GM19351 (cell line): ENCODE measurements around the gene KDM5B.
"Not testable (repeated sequence)": the region's sequence is repeated elsewhere in the genome, so short reads cannot be mapped to it uniquely, and the experiment has no call there.

Experiments used
- ATAC-seq: cut with Tn5 transposase; IDR thresholded peaks from one replicate; pipeline ENCODE4 v1.9.1; 2021; ENCODE audit warnings: mild to moderate bottlenecking, moderate library complexity; ENCODE audit not compliant: unreplicated experiment

The KDM5B gene

DNA sequence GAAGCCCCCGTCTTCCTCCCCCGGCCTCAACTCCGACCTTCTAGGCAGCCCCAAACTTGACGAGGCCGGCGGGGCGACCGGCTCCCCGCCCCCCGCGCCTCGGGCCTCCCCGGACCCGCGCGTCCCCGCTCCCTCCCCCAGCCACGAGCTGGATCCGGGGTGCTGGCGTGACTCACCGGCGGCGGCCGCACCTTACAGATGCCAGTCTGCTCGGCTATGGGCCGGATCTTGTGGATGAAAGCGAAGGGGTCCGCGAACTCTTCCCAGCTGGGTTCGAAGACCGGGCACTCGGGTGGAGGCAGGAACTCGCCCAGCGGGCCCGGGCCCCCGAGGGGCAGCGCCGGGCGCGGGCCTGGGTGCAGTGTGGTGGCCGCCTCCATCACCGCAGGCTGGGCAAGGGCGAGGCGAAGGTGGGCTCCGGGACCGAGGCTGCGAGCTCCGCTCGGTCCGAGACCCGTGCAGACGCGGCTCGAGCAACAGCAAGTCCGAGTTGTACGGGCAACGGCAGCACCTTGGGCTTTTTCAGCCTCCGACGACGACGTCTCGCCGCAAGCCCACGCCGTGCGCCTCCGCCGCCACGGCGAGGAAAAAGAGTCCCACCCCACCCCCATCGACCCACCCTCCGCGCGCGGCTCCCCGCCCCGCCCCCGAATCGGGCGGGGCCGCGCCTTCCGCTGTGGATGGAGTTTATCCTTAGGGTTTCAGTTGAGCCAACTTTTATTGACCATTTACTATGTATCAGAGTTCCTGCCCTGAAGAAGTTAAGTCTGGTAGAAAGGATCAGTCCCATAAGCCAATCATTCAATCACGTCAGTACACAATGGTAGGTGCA, at the start of gene KDM5B:
KDM5B (minus strand) TSS at position 496 of the 832 bp plus-strand sequence; CDS start at position 380, 116 bp downstream.
- ATAC-seq = no peak

DNA sequence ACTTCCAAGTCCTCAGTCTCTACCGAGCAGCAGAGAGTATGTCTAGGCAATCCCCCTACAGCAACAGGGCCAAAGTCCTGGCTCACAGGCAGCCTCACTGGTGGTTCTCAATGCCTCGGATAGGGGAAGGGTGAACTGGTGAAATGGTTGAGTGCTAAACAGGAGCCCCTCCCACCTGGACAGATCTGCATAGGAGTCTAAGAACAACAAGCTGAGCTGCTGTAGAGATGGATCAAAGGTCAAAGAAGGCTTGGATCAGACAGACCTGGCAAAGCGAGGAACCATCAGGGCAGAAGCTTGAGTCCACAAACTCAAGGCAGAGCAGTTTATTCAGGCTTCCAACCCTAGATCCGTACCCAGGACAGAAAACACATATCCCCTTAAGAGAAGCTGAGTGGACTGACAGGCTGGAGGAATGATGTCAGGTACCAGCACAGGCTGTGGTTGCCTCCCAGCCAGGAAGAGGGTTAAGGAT, 49.0 kb upstream of the KDM5B start:
- ATAC-seq = no peak

DNA sequence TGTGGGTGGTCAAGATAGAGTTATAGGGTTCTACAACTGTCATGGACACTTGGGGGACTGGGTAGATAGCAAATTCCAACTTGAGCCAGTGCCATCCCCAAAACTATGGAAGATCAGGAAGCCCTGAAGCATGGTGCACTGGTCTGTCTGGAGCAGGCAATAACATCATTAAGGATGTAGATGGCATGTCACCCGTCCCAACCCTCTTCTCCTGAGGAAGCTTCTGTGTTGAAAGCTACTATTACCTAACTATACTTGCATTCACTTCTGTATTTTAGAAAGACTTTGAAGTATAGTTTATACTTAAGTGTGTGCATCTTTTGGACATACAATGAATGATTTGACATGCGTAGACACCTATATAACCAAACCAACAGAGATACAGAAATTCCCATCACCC, 47.8 kb upstream of the KDM5B start:
- ATAC-seq = no peak

DNA sequence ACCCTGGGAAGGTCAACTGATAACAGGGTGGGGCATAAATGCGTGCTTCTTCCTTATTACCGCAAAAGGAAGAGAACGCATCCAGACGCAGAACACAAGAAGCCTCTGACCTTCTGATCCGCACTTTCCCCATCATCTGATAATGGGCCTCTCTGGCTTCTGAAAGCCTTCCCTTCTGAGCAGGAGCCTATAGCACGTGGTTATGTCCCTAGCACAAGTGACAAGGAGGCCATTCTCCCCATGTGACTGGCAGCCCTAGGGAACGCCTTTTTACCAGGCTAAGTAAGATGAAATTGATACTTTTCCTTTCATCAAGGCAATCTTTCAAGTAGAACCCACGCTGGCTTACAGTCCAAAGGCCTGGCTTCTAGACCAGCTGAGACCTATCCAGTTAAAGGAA, 46.6 kb upstream of the KDM5B start:
- ATAC-seq = no peak

DNA sequence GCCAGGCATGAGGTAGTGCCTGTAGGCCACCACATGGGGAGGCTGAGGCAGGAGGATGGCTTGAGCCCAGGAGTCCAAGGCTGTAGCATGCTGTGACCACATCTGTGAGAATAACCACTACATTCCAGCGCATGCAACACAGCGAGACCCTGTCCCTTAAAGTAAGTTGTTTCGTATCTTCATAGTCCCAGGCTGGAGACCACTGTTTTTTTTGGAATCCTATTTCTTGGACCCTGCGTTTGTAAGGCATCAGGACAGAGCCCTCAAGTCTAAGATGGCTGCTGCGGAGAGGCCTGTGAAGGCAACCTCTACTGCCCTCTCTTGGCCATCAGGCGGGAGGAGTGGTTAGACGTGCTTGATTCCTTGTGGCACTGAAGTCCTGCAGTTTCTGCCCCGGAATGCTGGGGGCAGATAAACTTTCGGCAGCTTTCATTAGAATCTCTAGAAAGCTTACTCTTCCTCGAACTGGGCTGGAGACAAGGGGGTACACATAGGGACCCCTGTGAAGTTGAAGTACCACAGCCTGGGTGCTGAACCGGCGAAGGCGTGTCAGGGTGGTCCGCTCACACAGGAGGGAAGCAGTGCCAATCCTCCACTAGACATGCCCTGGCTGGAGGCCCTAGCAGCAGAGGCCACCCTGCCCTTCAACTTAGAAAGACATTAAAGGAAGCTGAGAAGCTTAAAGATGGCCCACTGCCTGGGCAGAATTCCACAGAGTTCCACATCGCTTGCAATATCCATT, 44.1 kb upstream of the KDM5B start:
- no peak for ATAC-seq

DNA sequence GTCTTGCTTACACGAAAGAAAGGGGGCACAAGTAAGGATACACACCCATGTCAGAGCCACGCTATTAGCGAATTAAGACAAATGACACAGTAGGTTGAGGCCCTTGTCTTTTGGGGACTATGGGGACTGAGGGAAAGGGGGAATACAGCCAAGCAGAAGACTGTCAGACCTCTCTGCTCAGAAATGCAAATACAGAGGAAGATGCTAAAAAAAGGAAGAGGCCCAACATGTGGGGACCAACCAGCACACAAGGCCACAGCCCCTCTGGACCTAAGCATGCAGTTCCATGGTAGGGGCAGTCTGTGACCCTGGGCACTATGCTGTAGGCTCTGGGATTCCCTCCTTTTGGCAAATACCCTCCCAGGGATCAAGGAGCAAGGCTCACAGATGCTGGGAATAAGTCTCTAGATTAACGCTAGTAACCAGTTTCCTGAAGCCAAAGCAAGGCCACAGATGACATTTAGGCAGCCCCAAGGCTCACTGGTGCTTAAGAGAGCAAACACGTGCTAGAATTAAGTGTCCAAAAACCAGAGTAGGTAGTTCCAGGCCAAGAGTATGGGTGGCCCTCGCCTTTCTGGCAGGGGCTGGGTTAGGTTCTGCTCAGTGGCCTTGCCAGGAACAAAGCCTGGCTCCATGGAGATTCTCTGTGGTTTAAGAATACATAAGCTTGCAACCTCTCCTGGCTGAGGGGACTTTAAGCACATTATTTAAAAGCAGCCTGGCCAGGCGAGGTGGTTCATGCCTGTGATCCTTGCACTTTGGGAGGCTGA, 42.6 kb upstream of the KDM5B start:
- no peak for ATAC-seq

DNA sequence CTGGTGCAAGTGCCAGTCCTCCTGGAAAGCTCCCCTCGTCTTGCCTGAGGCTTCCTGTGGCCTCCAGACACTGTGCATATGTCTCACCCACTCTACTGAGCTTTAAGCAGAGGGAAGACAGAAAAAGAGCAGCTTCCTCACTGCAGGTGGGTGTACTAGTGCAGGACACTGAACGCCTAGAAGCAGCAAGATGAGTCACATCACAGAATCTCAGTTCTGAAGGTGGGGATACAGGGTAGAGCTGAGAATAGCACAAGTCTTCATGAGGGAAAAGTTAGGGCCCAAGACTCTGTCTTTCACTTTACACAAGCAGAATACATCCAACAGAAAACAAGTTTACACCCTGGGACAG, 39.9 kb upstream of the KDM5B start:
- peak; percentile 92 for ATAC-seq

DNA sequence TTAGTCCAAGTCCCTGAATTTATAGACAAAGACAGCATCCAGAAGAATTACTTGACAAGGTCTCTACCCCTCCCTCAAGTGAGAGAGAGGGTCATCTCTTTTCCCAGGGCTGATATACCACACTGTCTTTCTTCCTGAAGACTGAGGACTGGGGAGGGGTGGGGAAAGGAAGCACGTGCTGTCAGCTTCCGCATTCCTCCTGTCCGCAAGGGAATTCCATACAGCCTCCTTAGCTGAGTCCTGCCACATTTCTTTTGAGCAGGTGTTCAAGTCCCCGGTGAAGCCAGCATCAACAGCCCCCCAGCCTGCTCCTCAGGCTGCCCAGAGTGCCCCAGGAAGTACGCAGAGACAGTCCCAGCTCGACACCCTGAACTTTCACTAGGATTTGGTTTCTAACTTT, 36.7 kb upstream of the KDM5B start:
- no peak for ATAC-seq

DNA sequence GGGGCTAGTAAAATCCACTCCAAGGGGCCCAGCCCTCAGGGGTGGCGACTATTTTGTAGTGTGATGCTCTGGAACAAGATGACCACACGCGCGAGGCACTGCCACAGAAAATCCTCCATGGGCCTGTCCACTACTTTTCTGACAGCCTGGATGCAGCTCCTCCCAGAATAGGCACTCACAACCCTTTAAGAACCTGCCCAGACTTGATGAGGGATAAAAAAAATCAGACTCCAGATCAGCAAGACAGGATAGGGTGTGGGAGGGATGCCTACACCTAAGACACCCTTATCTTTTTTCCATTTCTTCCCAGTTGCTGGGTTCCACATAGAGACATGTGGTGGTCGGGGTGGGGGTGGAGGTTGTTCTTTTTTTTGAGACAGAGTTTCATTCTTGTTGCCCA, 36.0 kb upstream of the KDM5B start:
- ATAC-seq = no peak

DNA sequence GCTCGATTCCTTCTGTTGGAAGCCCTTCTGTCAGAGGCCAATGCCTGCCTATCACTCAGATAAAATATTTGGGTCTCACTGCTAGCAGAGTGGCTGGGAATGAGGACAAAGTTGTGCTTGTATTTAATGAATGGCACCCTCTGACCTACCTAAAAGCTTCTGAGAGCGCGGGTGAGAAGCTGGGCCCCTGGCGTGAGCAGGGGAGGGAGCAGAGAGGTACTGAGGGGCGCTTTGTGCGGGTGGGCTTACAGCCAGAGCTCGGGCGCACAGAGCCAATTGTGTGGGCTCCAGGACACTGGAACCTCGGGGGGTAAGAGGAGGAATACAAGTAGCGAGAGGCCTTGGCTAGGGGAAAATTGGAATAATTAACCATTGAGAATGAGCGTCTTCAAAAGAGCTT, 34.9 kb upstream of the KDM5B start:
- no peak for ATAC-seq

DNA sequence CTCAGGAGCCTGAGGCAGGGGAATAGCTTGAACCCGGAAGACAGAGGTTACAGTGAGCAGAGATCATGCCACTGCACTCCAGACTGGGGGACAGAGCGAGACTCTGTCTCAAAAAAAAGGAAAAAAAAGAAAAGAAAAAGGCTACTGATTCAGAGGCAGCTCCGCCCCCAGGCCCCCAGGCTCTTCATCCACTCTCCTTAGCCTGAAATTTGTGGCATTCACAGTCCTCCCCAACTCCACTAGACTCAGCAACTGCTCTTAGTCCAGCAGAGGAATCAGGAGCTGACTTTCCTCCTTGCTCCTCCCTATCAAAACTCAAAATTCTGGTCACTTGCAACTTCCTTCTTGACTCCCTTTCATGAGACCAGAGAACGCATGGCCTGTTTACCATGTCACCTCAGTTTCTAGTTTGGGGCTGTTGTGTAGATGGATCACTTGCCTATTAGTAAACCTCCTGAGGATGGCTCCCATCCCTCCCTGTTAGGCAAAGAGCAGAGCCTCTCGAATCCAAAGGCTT, 29.6 kb upstream of the KDM5B start:
- no peak for ATAC-seq

DNA sequence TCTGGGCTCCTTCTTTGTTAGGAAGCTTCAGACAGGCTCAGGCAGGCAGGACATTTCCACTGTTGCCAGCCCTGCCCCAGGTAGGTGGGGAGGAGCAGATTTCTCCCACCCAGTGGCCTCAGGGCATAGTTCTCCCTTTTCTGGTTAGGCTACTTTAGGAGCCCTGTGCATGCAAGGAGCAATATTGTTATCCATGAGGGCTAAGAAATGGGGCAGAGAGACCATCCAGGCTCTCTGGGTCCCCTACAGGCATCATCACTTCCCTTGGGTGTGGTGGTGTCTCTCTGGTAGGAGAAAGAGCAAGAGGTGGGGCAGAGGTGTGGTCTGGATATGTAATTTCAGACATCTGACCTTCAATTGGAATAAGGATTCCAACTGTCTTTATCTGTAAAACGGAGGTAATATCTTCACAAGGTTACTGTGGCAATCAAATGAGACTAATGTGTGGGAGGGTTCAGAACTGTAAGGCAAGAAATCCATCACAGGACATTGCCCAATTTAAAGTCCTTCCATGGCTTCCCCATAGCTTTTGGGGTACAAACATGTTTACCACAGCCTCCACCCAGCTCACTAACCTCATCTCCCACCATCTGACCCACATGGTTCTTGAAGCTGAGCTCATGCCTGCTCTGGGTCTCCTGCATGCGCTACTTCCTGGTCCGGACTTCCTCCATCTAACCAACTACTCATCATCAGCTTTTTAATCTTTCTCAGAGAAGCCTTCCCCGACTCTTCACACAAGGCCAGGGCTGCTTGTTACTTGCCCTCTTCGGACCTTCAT, 28.6 kb upstream of the KDM5B start:
- no peak for ATAC-seq

DNA sequence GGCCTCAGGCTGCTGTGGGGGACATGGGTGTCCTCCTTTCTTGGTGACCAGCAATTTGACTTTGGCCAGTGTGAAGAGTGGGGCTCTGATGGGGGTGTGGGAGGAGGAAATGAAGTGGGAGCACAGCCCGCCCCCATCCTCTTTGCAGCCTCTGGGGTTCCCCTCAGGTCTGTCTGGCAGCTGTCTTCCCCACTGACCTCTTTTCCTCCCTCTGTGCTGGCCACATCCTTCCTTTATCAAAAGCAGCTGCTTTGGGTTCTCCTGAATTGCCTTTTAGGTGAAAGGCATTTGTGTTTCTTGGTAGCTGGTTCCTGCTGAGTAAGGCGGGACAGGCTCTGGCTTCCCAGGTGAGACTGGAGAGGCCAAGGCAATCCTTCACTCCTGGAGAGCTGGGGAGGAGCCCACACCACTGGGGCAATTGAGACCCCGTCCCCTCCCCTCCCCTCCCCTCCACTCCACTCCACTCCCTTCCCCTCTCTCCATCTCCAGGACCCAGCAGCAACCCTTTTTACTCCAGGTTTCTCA, 27.4 kb upstream of the KDM5B start:
- ATAC-seq = no peak

DNA sequence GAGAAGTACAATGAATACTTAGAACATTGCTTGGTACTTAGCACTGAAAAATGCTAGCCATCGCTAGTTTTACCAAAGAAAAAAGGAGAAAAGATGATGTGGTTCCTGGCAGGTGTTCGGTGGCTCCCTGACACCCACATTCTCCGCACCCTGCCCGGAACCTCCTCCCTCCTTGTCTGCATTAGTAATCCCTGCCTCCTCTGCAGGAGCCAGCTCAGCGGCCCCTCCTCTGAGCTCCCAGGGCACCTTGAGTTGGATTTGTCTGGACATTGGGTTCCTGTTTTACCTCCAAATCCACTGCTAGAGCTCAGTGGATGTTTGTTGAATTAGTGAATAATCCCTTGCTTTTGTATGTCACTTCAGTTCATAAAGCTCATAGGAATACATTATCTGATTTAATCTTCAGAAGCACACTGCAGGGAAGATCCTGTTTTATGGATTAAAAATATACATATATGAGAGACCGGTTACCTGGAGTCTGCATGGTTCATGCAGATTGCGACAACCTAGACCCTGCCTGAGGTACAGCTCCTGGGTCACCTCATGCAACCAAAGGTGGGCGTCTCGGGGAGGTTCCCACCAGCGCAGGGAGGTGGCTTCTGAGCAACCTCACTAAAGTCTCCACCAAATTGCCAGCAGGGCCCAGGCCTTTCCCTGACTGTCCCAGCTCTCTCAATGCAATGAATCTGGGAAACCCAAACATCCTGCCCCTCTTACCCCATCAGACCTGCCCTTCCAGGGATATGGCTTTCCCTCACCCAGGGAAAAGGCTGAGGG, 26.7 kb upstream of the KDM5B start:
- ATAC-seq = no peak

DNA sequence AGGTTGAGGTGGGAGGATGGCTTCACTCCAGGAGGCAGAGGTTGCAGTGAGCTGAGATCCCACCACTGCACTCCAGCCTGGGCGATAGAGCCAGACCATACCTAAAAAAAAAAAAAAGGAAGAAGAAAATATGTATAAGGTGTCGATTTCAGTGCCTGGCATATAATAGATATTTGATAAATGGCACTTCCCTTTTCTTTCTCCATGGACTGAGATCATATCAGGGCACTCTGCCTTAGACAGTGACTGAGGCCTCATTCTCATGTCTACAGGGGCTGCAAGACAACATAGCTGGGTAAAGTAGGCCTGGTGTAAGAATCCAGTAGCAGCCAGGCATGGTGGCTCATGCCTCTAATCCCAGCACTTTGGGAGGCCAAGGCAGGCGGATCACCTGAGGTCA, 23.7 kb upstream of the KDM5B start:
- ATAC-seq = no peak

DNA sequence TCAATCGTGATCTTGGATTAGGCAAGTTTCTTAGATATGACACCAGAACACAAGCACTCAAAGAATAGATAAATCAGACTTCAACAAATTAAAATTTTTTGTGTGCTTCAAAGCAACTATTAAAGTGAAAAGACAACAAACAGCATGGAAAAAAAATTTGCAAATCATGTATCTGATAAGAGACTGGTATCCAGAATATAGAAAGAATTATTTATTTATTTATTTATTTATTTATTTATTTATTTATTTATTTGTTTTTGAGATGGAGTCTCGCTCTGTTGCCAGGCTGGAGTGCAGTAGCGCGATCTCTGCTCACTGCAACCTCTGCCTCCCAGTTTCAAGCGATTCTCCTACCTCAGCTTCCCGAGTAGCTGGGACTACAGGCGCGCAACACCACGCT, 21.0 kb upstream of the KDM5B start:
- ATAC-seq = not testable (repeated sequence)

DNA sequence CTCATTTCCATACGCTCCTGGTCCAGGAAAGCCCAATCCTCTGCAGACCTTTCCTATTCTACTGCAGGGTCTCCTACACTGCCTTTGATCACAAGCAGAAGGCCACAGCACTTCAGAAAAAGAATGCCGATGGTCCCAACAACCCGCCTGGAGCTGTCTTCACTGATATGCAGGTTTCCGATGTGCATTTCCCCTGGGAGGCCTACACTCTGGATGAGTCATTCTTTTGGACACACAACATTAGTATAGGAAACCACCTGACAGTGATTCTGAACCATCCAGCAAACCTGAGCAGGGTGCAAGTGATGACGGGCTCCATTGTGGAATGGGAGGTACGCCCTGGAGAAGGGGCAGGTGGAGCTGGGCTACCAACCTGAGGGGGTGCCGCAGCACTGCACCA, 17.5 kb upstream of the KDM5B start:
- ATAC-seq = no peak

DNA sequence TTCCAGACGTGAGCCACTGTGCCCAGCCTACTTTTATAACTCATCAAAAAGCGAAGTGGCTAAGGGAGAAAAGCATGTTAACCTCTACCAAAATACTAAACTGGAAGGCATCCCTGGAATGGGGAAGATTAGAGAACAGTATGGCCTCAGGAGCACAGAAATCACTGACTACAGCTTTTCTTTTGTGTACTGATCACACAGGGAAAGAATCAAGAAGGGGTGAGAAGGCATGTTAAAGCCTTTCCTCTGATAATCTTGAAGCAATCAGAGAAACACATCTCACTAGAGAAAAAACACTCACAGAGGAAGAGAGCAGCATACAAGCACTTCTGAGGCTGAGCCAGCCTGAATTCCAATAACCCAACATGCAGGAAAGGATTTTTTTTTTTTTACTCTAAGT, 13.2 kb upstream of the KDM5B start:
- ATAC-seq = no peak

DNA sequence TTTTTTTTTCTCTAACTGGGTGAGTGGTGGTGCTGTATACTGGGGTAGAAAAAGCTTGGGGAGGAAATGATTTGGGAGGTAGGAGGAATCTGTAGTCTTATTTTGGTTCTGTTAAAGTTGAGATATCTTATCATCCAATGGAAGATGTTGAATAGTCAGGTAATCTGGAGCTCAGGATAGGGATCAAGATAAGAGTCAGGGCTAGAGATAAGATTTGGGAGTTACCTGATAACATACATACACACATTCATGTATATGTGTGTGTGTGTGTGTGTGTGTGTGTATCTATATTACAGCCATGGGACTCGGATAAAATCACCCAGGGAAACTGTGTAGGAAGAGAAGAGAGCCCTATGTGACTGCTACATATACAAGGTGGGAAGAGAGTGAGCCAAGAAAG, 10.6 kb upstream of the KDM5B start:
- ATAC-seq = no peak

DNA sequence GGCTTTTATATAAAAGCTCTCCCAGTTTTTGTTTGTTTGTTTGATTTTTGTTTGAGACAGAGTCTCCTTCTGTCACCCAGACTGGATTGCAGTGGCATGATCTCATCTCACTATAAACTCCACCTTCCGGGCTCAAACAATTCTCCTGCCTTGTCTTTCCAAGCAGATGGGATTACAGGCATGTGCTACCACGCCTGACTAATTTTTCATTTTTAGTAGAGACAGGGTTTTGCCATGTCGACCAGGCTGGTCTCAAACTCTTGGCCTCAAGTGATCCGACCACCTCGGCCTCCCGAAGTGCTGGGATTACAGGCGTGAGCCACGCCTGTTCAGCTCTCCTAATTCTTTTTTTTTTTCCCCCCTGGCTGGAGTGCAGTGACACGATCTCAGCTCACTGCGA, 6.9 kb upstream of the KDM5B start:
- ATAC-seq = no peak
